GM19395 (cell line): ENCODE measurements around the gene UBXN11.

ENCODE experiments used
- ATAC-seq: cut with Tn5 transposase; IDR thresholded peaks from one replicate; pipeline ENCODE4 v1.9.1; 2021; ENCODE audit warnings: mild to moderate bottlenecking, moderate library complexity; ENCODE audit not compliant: unreplicated experiment

UBXN11 gene

GRCh38 chr1:26275580-26276431 lies 30.6 kb downstream of the UBXN11 start:
- ATAC-seq, result no peak

- no peak for ATAC-seq
Measured at GRCh38 chr1:26274801-26275425, 31.5 kb downstream of the UBXN11 start.

GRCh38 chr1:26269198-26269550 lies 37.3 kb downstream of the UBXN11 start:
- ATAC-seq, result no peak

GRCh38 chr1:26268290-26269197 lies 37.9 kb downstream of the UBXN11 start:
- ATAC-seq, result no peak

GRCh38 chr1:26265405-26265804 lies 41.0 kb downstream of the UBXN11 start:
- ATAC-seq, result no peak

- ATAC-seq, result no peak
Measured at GRCh38 chr1:26263212-26263611, 43.2 kb downstream of the UBXN11 start.

- ATAC-seq, result no peak
Measured at GRCh38 chr1:26259578-26259977, 46.9 kb downstream of the UBXN11 start.

- no peak for ATAC-seq
Measured at GRCh38 chr1:26259005-26259404, 47.4 kb downstream of the UBXN11 start.

GRCh38 chr1:26257222-26257621 lies 49.2 kb downstream of the UBXN11 start:
- ATAC-seq, result no peak

GRCh38 chr1:26254404-26254803 lies 52.0 kb downstream of the UBXN11 start:
- ATAC-seq, result no peak

GRCh38 chr1:26252718-26253117 lies 53.7 kb downstream of the UBXN11 start:
- ATAC-seq, result no peak

- no peak for ATAC-seq
Measured at GRCh38 chr1:26239936-26240335, 66.5 kb downstream of the UBXN11 start.

- ATAC-seq, result no peak
Measured at GRCh38 chr1:26237230-26237966, 69.0 kb downstream of the UBXN11 start.

- ATAC-seq, result peak; percentile 14
Measured at GRCh38 chr1:26234644-26235370, 71.6 kb downstream of the UBXN11 start.

- ATAC-seq, result peak; percentile 92
Measured at GRCh38 chr1:26233903-26234643, 72.4 kb downstream of the UBXN11 start, which contains the start of gene CEP85. Gene CEP85, plus strand, starts transcription at chr1:26234200. Its CDS starts 5,584 bp downstream, at chr1:26239784.
